Uterus (tissue), 2 donors: Measurements from ENCODE around the gene DND1.

Experiments
- CTCF ChIP-seq, 4 experiments: fragments of 200-600 bp in 2 of 4; fragments of 450-650 bp in 2 of 4; sonication (generic) in 2 of 4; IDR thresholded peaks; one replicate each; pipeline ENCODE4 v1.5.1; 2016 to 2019; ENCODE audit warnings: antibody characterized with exemption in 4 of 4, mild to moderate bottlenecking in 2 of 4, moderate library complexity in 1 of 4
- POLR2A ChIP-seq, 2 donors: fragments of 450-650 bp; IDR thresholded peaks; one replicate each; pipeline ENCODE4 v1.6.1; 2016; ENCODE audit warnings: antibody characterized with exemption in 2 of 2, mild to moderate bottlenecking in 1 of 2, moderate library complexity in 1 of 2

- TF ChIP-seq POLR2A (IDR thresholded peaks at IDR 0.05) (no peak), CTCF (IDR thresholded peaks at IDR 0.05) (no peak)
Observed at GRCh38 chr5:140630292-140631035, 42.9 kb downstream of the DND1 start.
